ENCODE data around the gene FXYD1. TPM values are rescaled to one million over a fixed set of nuclear protein-coding genes. Genes with fewer than 3 reads are reported as not detected.
A peak's percentile ranks its signal among the peaks of the same experiment; 100 is the strongest.

The FXYD1 gene
- total and polyA plus RNA-seq, 8 donors, result 7.5 to 193 (median 24.0) TPM; not detected in 1

GRCh38 chr19:35165200-35166058 lies 26.8 kb downstream of the FXYD1 start:
- 64 to 79% (median 74%) methylated on average over 5 of the region's 5 CpGs for WGBS, 5 donors
- H3K27me3 ChIP-seq, result no peaks in the 10 kb centered on the region
- H3K27ac ChIP-seq, result no peak overlapping the region
- no peak for TF ChIP-seq CTCF (IDR thresholded peaks at IDR 0.05)
- no peak for TF ChIP-seq POLR2A (IDR thresholded peaks at IDR 0.05)
- TF ChIP-seq POLR2AphosphoS5 (IDR thresholded peaks at IDR 0.05), result no peak
- TF ChIP-seq EP300 (IDR thresholded peaks at IDR 0.05), result no peak
- peaks cover 14 to 51% (median 37%) of the 10 kb centered on the region in 4 donors for H3K9me3 ChIP-seq
- peaks cover 32 to 84% (median 78%) of the 10 kb centered on the region in 4 donors for H3K36me3 ChIP-seq
- intact Hi-C loops (cut with DNase I; ENCODE audit: low total_unique reads), result no loop called here
- peaks cover 0 to 7% (median 0%) of the 10 kb centered on the region in 4 donors for H3K4me1 ChIP-seq
- H3K4me3 ChIP-seq, result no peak overlapping the region
- DNase-seq, result no peak

- Histone ChIP-seq H3K4me3 (no peak overlapping the region), H3K36me3 (peaks cover 29 to 78% (median 70%) of the 10 kb centered on the region in 4 donors), H3K4me1 (peaks cover 0 to 7% (median 0%) of the 10 kb centered on the region in 4 donors), H3K9me3 (peaks cover 14 to 51% (median 37%) of the 10 kb centered on the region in 4 donors), H3K27me3 (no peaks in the 10 kb centered on the region), H3K27ac (no peak overlapping the region)
- no peak for DNase-seq
- 90 to 98% (median 97%) methylated on average over 7 of the region's 7 CpGs for WGBS, 5 donors
- intact Hi-C loops (cut with DNase I; ENCODE audit: low total_unique reads), result no loop called here
- TF ChIP-seq POLR2A (IDR thresholded peaks at IDR 0.05), result no peak
- TF ChIP-seq EP300 (IDR thresholded peaks at IDR 0.05), result no peak
- TF ChIP-seq CTCF (IDR thresholded peaks at IDR 0.05), result no peak
- TF ChIP-seq POLR2AphosphoS5 (IDR thresholded peaks at IDR 0.05), result no peak
These were observed 27.8 kb downstream of the FXYD1 start for GRCh38 chr19:35166100-35167063.

- H3K27me3 ChIP-seq, result no peaks in the 10 kb centered on the region
- peaks cover 0 to 17% (median 3%) of the 10 kb centered on the region in 4 donors for H3K4me1 ChIP-seq
- H3K9me3 ChIP-seq, result peaks cover 14 to 44% (median 31%) of the 10 kb centered on the region in 4 donors
- no peak for TF ChIP-seq POLR2A (IDR thresholded peaks at IDR 0.05)
- no peak for TF ChIP-seq POLR2AphosphoS5 (IDR thresholded peaks at IDR 0.05)
- TF ChIP-seq CTCF (IDR thresholded peaks at IDR 0.05), result no peak
- no peak for TF ChIP-seq EP300 (IDR thresholded peaks at IDR 0.05)
- no peak for DNase-seq
- peaks cover 25 to 67% (median 59%) of the 10 kb centered on the region in 4 donors for H3K36me3 ChIP-seq
- H3K4me3 ChIP-seq, result no peak overlapping the region
- WGBS, 5 donors, result 79 to 86% (median 82%) methylated on average over 5 of the region's 5 CpGs
- intact Hi-C loops (cut with DNase I; ENCODE audit: low total_unique reads), result no loop called here
- peak overlapping the region in 1 of 5 donors; percentile 27 for H3K27ac ChIP-seq
These were observed 28.9 kb downstream of the FXYD1 start for GRCh38 chr19:35167251-35168119.
